Measurements from ENCODE around the gene LDHB. TPM values are rescaled to one million over a fixed set of nuclear protein-coding genes. Genes with fewer than 3 reads are reported as not detected.

Gene LDHB
- total and polyA plus RNA-seq, 10 of the 15 experiments (the other 5 are each of a cell fraction or from before 2014, with no cell fraction given): 800 to 3,692 (median 1,366) TPM

DNA sequence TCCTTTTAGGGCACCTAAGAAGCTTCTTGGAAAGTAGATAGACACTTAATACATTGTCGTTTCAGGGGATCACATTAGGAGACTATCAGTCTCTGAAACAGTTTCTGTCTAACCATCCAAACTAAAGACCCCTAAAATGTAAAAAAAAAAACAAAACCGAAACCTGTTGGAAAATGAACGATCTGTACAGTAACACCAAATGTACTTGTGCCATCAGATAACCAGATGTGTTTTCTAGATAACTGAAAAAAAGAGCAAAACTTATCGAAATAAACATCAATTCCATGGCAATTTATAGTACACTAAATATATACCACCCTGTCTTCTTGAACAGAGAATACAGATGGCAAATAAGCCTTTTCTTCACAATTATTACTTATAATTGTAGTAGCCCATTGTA lies 2.1 kb downstream of the LDHB start (continued):
- TF ChIP-seq, protein P1, sequence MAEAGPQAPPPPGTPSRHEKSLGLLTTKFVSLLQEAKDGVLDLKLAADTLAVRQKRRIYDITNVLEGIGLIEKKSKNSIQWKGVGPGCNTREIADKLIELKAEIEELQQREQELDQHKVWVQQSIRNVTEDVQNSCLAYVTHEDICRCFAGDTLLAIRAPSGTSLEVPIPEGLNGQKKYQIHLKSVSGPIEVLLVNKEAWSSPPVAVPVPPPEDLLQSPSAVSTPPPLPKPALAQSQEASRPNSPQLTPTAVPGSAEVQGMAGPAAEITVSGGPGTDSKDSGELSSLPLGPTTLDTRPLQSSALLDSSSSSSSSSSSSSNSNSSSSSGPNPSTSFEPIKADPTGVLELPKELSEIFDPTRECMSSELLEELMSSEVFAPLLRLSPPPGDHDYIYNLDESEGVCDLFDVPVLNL (IDR thresholded peaks at IDR 0.05; ENCODE audit: low read depth, low read length): no peak

DNA sequence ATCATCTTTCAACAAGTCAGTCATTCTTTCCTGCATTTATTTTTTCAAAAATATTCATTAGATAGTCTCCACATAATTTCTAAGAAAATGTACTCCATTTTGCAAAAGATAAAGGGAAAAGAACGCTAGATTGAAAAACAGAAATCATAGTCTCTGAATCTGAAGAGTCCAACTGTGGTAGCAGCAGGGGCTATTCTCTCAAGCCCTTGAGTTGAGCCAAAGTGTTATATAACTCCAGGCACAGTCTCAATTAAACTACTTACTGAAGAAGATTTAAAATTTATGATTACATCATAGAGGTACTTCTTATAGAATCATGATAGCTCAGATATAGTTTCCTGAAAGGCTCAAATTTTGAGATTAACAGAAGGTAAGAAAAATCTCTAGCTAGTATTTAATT lies 5.8 kb downstream of the LDHB start:
- H4K20me1 ChIP-seq (ENCODE audit: control insufficient read depth, insufficient read depth): no peaks in the 10 kb centered on the region
- H3K9ac ChIP-seq (ENCODE audit: control insufficient read depth, insufficient read depth, low read length): no peak overlapping the region
- ChIA-PET POLR2A (interaction anchor here (1.2 kb wide), 1 partner anchor 150 kb away, joined by 3 read pairs; the partner anchor contains the start of genes GOLT1B and RECQL), CTCF (interaction anchor here (1.5 to 2.2 kb wide), 3 partner anchors 8 to 28 kb away, joined by 3 to 9 read pairs (median 3); no protein-coding TSS in a partner anchor), SMC1A (ENCODE audit: uncharacterized antibody, unreplicated experiment) (interaction anchor here (1.0 to 3.1 kb wide), 9 partner anchors 9 to 144 kb away, joined by 3 to 19 read pairs (median 5); no protein-coding TSS in a partner anchor), RAD21 (ENCODE audit: unreplicated experiment) (interaction anchor here (1.0 to 1.6 kb wide), 3 partner anchors 9 to 27 kb away, joined by 3 read pairs; no protein-coding TSS in a partner anchor)
- WGBS (ENCODE audit: insufficient coverage, insufficient replicate concordance, low lambda C conversion rate, missing lambda C conversion rate): 94% methylated on average over 1 of the region's 1 CpG
- no peak overlapping the region for H3K27ac ChIP-seq (ENCODE audit: control insufficient read depth, insufficient read depth)
- FAIRE-seq: no peak
- H3K79me2 ChIP-seq (ENCODE audit: control insufficient read depth, insufficient read depth, low read length): peaks cover 66% of the 10 kb centered on the region
- peaks cover 4 to 17% of the 10 kb centered on the region in 2 experiments for H3K36me3 ChIP-seq (ENCODE audit: control insufficient read depth in 2 of 2, insufficient read depth in 2 of 2, low read length in 1 of 2)
- no peaks in the 10 kb centered on the region for H3K27me3 ChIP-seq (replicated peaks in 1 of 2; ENCODE audit: control insufficient read depth in 2 of 2, insufficient read depth in 2 of 2, low read length in 1 of 2)
- no peaks in the 10 kb centered on the region for H3K9me3 ChIP-seq (replicated peaks; ENCODE audit: control insufficient read depth, insufficient read depth, low read length)
- in situ Hi-C loops (cut with MboI) (loop anchor here (10.0 kb wide), 1 partner anchor 207 kb away; no protein-coding TSS in a partner anchor), intact Hi-C loops (cut with micrococcal nuclease; ENCODE audit: unreplicated experiment) (no loop called here)
- no peaks in the 10 kb centered on the region; the same call in 1 of the 2 replicates for H3K4me1 ChIP-seq (ENCODE audit: control insufficient read depth, insufficient read depth, low read length)
- H2AFZ ChIP-seq (ENCODE audit: control insufficient read depth, low read depth, low read length): no peak overlapping the region
- H3K4me3 ChIP-seq: no peak overlapping the region
- TF ChIP-seq, protein P2, sequence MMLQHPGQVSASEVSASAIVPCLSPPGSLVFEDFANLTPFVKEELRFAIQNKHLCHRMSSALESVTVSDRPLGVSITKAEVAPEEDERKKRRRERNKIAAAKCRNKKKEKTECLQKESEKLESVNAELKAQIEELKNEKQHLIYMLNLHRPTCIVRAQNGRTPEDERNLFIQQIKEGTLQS (IDR thresholded peaks at IDR 0.05; ENCODE audit: borderline replicate concordance, extremely low read depth, low read depth, low read length): no peak
- TF ChIP-seq POLR2A (IDR thresholded peaks at IDR 0.05; ENCODE audit: low read depth, low read length) (no peak), ZZZ3 (IDR thresholded peaks at IDR 0.05; ENCODE audit: control insufficient read depth, insufficient read length, low read depth) (no peak)
- BruUV-seq (replicated peaks): no TSS peak
- ATAC-seq: no peak
- no peak overlapping the region for H3K4me2 ChIP-seq (ENCODE audit: control insufficient read depth, insufficient read depth)
- no peak for DNase-seq (ENCODE audit: low read depth, low spot score)
